Dermis microvascular lymphatic vessel endothelial cell (primary cell): ENCODE data around the gene PROZ. TPM values are rescaled to one million over a fixed set of nuclear protein-coding genes. Genes with fewer than 3 reads are reported as not detected.
A peak's percentile ranks its signal among the peaks of the same experiment; 100 is the strongest.
"Not testable (repeated sequence)": the region's sequence is repeated elsewhere in the genome, so short reads cannot be mapped to it uniquely, and the experiment has no call there.

Experiments
- DNase-seq, 2 donors: peaks; one replicate each; pipeline versions ENCODE4 v3.0.0 to v3.0.0-alpha.2; 2010; ENCODE audit warnings: low read depth in 2 of 2
- total RNA-seq: library from RNA; depleted of rRNA; stranded (reverse); fragments of >200 nt; gene quantifications from 2 replicates; pipeline ENCODE4 v1.2.1, GENCODE V29; 2014

Gene PROZ
- total RNA-seq, 1 donor from 2014 or later: not detected

DNA sequence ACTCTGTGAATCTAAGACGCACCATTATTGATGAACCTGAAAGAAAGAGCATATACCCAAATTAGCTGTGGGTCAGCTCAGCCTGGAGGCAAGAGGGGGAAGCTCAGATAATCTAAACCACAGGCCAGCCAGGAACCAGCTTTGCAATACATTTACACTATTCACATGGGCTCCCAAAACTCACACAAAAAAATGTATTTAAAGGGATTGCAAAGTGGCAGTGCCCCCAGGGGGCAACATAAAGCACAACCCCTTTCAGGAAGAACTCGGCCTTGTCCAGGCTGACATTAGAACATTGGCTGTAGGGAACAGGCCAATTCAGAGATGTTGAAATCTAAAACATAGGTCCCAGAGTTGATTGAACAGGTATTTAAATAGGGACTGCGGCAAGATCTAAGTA is 3.2 kb upstream of the PROZ start:
- DNase-seq: no peak

DNA sequence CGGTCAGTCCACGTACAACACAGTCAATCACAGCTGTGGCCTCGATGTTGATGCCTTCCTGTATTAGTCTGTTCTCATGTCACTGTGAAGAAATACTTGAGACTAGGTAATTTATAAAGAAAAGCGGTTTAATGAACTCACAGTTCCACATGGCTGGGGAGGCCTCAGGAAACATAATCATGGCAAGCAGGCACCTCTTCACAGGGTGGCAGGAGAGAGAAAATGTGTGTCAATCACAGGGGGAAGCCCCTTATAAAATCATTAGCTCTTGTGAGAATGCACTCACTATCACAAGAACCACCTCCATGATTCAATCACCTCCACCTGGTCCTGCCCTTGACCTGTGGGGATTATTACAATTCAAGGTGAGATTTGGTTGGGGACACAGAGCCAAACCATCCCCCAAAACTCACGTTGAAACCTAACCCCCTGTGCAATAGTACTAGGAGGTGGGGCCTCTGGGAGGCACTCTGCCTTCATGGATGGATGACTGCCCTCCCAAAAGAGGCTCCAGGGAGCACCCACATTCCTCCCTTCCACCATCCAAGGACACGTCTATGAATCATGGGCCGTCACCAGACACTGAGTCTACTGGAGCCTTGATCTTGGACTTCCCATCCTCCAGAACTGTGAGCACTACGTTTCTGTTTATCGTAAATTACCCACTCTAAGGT is 2.3 kb upstream of the PROZ start:
- no peak for DNase-seq

DNA sequence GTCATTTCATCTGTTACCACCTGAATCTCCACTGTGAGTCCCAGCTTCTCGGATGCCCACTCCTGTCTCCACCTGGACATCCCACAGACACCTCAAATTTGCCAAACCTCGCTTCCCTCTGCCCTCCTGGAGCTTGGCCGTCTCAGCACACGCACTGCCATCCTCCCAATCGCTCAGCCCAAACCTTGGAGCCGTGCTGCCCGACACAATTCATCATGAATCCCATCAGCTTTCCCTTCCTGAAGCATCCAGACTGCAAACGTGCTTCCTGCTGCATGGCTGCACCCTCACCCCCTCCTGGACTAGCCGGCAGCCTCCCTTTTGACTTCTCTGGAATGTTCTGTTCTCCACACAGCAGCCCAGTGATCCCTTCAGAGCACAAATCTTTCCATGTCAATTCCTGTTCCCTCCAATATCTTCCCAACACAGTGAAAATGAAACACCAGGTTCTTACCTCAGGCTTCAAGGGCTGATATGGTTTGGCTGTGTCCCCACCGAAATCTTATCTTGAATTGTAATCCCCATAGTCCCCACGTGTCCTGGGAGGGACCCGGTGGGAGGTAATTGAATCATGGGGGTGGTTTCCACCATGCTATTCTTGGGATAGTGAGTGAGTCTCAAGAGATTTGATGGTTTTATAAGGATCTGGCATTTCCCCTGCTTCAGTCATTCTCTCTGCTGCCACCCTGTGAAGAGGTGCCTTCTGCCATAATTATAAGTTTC is 1.1 kb upstream of the PROZ start:
- no peak for DNase-seq

DNA sequence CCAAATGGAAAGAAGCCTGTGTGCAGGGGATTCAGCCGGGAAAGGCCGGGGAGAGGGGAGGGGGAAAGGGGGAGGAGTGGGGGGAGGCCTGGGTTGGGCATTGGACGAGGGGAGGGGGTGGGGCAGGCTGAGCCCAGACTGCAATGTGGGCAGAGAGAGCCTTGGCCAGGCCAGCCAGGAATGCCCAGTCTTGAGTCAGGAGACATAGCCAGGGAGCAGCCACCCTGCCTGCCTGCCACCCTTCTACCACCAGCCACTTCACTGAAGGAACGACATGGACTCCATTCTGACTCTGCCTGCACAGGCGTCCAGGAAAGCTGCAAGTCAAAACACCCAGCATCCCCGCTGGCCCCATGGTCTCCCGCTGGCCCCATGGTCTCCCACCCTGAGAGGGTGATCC is 498 bp downstream of the PROZ start:
- DNase-seq: no peak

- DNase-seq: no peak
Measured at GRCh38 chr13:113159701-113160100, 1.3 kb downstream of the PROZ start.

- no peak for DNase-seq
Measured at GRCh38 chr13:113160983-113161382, 2.5 kb downstream of the PROZ start.

- no peak for DNase-seq
Measured at GRCh38 chr13:113161433-113161832, 3.0 kb downstream of the PROZ start.

DNA sequence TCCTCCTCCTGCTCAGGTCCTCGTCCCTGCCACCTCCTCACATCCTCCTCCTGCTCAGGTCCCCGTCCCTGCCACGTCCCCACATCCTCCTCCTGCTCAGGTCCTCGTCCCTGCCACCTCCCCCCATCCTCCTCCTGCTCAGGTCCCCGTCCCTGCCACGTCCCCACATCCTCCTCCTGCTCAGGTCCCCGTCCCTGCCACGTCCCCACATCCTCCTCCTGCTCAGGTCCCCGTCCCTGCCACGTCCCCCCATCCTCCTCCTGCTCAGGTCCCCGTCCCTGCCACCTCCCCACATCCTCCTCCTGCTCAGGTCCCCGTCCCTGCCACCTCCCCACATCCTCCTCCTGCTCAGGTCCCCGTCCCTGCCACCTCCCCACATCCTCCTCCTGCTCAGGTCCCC is 3.5 kb downstream of the PROZ start:
- DNase-seq: not testable (repeated sequence)

- DNase-seq: no peak
Measured at GRCh38 chr13:113162783-113163685, 4.6 kb downstream of the PROZ start.

DNA sequence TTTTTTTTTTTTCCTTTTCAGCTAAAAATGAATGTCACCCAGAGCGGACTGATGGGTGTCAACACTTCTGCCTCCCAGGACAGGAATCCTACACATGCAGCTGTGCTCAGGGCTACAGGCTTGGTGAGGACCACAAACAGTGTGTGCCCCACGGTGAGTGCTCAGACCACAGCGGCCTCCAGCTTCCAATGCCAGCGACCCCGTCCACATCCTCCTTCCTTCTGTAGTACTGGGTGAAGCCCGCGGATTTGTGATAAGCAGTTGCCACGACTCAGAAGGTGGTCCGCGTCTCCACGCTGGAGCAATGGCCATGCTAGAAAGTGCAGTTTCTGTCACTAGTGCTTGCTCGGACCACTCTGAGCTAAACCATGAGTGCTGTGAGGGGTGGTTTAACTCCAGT is 6.0 kb downstream of the PROZ start:
- DNase-seq: no peak

DNA sequence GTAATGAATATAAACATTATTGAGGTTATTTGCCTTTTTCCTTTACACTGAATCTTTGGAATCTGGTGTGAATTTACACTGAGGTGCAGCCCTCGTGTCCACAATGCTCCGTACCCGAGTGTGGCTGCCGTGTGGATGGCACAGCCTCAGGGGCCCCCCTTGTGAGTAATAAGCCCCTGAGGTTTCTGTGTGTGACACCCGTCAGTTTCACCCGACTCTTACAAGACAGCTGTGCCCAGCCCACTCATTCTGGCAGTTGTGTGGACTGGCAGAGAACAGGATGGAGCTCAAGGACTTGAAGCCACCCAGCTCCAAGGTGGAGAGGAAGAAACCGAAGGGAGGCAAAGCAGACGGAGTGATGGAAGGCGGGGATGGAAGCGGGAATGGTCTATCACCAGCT is 7.8 kb downstream of the PROZ start:
- DNase-seq: no peak

DNA sequence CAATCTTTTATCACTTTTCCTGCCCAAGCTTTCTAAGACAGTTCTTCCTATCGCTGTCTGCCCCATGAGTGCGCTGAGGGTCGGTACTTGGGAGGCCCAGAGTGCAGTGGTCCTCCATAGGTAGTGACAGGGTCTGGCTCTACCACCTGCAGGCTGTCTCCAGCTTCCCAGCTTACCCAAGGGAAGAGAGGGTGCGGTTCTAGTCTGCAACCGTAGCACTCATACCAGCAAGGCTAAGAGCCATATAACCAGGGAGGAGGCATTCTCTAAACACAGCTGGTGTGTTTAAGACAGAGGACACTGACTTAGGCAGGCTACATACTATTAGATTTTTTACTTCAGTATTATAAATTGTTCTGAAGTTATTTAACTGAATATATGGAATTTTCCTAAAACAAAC is 8.2 kb downstream of the PROZ start:
- DNase-seq: no peak

- no peak for DNase-seq
Measured at GRCh38 chr13:113167155-113167554, 8.7 kb downstream of the PROZ start.

DNA sequence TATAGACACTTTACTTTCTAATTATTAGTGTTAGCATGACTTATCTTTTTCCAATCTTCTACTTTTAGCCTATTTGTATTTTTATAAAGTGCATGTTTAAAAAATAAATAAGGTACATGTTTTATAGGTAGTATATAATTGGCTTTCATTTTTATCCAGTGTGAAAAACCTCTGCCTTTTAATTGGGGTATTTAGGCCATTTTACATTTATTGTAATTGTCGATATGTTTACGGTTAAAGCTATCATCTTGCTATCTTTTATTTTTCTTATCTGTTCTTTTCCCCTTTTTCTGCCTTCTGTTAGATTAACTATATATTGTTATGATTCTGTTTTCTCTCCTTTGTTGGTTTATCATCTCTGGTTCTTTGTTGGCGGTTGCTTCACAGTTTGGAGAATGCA is 9.1 kb downstream of the PROZ start:
- no peak for DNase-seq

DNA sequence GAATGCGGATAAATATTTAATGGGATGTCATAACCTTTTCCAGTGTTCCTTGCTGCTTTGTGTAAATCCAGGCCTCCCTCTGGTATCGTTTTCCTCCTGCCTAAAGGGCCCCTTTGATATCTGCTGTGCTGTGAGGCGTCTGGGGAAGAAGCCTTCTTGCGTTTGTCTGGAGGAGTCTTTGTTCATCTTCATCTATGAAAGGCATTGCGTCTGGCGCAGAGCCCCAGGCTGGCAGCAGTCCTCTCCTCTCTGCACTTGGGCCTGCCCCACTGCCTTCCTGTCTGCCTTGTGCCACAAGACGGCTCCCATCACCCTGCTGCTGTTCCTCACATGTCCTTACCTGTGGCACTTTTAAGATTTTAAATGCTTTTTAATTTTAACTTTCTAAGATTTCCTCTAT is 9.8 kb downstream of the PROZ start:
- no peak for DNase-seq

- DNase-seq: peak in 1 of 2 donors; percentile 47
Measured at GRCh38 chr13:113169277-113170272, 11.1 kb downstream of the PROZ start.

DNA sequence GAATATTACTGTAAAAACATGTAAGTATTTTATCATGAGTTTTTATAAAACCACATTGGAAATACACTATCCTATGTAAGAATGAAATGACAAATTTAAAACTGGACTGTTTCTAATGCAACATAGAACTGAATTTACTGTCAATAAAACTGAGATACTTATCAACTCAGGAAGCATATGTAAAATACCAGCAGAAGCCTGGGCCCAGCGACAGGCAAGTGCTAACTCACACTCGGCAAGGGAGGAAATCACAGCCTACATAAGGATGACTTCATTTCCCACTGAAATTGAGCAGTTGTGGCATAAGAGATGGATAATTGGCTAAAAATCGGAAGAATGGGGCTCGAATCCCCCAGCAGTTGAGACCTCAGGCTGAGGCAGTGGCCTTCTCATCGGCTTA is 12.1 kb downstream of the PROZ start:
- DNase-seq: peak; percentile 54 to 87

DNA sequence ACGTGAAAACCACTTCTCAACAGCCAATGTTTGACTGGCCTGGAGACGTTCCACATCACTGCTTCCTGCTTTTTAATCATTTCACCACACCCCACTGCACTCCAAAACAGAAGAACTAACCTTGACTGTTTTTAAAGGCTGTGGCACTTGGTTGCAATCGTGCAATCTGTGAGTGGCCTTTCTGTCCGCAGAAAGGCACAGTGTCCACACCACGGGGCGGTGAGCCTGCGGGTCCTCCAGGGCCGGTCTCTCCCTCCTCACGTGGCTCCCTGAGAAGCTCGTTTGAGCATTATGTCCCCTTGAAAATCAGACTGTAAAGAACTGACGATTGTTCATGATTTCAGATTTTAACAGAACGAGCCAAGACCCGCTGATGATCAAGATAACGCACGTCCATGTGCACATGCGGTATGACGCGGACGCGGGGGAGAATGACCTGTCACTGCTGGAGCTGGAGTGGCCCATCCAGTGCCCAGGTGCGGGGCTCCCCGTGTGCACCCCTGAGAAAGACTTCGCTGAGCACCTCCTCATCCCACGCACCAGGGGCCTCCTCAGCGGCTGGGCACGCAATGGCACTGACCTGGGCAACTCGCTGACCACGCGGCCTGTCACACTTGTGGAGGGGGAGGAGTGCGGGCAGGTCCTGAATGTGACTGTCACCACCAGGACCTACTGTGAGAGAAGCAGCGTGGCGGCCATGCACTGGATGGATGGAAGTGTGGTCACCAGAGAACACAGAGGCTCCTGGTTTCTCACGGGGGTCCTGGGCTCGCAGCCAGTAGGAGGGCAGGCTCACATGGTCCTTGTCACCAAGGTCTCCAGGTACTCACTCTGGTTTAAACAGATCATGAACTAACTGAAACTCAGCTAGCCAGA is 13.0 kb downstream of the PROZ start:
- no peak for DNase-seq

DNA sequence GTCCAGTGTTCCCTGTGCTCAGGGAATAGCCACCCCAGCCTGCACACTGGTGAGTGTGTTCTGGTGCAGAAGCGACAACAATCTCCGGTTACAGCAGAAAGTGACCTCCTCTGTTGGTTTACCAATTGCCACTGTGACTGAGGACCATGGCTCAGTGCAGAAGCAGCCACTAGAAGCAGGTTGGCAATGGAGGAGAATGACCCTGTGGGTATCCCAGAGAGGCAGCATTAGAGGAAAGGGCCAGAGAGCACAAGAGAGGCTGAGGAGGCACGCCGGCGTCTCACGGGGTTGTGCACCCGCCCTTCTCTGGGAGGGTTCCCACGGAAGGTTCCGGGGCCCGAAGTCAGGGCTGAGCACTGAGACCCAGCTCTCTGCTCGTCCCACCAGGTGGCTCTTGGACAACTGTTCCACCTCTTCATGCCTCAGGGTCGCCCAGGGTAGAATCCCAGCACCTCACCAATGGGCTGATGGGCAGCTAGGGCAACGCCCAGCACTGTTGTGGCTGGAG is 14.0 kb downstream of the PROZ start:
- no peak for DNase-seq

DNA sequence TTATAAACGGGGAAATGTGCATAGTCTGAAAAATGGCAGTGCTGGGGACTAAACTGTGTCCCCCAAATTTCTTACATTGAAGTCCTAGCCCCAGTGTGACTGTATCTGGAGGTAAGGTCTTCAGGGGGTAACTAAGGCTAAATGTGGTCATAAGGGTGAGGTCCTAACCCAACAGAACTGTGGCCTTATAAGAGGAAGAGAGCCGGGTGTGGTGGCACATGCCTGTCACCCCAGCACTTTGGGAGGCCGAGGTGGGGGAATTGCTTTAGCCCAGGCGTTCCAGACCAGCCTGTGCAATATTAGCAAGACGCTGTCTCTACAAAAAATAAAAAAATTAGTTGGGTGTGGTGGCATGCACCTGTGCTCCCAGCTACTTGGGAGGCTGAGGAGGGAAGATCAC is 17.8 kb downstream of the PROZ start:
- no peak for DNase-seq
